Stimulated activated CD4-positive, alpha-beta T cell treated with anti-CD3 and anti-CD28 coated beads, Interleukin-15, amount 100 ng/mL, for 48 hours (primary cell): ENCODE results near the gene SH2D5.
A peak's percentile ranks its signal among the peaks of the same experiment; 100 is the strongest.
"Not testable (repeated sequence)": the region's sequence is repeated elsewhere in the genome, so short reads cannot be mapped to it uniquely, and the experiment has no call there.

ENCODE experiments used
- DNase-seq, 2 donors: peaks; one replicate each; pipeline ENCODE4 v3.0.0-alpha.2; 2020; ENCODE audit warnings: low read depth in 2 of 2

The SH2D5 gene

GRCh38 chr1:20728371-20729154 is 3.9 kb downstream of the SH2D5 start:
- no peak for DNase-seq

DNA sequence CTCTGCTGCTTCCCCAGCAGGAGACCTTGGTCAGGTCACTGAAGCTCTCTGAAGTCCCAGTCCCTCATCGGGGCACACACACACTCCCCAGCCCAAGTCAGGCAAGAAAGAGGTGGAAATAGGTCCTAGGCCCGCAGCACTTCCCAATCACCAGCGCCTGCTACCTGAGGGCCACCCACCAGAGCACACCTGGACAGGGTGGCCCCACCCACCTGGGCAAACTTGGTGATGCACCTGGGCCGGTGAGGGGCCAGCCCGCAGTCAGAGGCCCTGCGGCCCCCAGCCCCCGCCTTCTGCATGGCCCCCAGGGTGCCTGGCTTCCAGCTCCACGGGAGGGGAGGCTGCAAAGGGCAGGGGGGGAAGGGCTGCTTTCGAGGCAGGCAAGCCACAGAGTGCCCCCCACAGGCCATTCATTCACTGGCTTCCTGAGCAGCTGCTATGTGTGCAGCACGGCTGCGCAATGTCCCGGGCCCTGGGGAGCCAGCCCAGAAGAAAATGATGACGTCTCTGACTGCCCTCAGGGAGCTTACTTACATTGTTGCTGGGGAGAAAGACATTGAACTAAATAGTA is 4.7 kb downstream of the SH2D5 start:
- DNase-seq = no peak

- DNase-seq = no peak
These were observed 5.4 kb downstream of the SH2D5 start for GRCh38 chr1:20726932-20727745.

DNA sequence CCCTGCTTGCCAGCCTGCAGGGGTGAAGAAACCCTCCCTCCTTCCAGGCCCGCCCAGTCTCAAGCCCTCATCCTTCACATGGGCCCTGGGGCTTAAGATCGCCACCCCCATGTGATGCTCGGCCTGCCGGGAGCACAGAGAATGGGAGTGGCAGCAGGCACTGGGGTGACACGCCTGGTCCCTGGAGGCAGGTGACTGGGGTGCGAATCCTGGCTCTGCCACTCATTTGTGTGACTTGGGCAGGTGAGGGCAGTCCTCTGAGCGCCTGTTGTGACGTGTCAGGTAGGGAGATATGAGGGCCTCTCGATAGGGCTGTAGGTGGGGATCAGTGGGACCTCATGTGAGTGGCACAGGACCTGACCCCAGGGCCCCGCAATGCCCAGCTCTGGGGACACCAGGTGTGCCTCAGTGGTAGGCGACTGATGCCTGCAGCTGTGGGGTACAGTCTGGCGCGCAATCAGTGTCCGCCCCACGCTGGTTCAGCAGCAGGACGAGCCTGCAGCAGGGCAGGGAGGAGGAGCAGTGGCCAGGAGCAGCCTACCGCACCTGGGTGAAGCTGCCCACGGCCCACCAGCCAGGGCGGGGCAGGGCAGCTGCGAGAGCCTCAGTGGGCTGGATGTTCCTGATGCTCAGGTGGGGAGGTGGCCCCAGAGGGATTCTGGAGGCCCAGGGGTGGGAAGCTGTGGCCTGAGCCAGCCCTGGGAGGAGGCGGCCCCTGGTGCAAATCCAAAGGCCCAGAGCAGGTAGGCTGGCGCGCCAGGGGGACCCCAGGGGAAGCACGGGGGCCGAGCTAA is 6.2 kb downstream of the SH2D5 start:
- no peak for DNase-seq

- no peak for DNase-seq
These were observed 7.0 kb downstream of the SH2D5 start for GRCh38 chr1:20725189-20726117.

DNA sequence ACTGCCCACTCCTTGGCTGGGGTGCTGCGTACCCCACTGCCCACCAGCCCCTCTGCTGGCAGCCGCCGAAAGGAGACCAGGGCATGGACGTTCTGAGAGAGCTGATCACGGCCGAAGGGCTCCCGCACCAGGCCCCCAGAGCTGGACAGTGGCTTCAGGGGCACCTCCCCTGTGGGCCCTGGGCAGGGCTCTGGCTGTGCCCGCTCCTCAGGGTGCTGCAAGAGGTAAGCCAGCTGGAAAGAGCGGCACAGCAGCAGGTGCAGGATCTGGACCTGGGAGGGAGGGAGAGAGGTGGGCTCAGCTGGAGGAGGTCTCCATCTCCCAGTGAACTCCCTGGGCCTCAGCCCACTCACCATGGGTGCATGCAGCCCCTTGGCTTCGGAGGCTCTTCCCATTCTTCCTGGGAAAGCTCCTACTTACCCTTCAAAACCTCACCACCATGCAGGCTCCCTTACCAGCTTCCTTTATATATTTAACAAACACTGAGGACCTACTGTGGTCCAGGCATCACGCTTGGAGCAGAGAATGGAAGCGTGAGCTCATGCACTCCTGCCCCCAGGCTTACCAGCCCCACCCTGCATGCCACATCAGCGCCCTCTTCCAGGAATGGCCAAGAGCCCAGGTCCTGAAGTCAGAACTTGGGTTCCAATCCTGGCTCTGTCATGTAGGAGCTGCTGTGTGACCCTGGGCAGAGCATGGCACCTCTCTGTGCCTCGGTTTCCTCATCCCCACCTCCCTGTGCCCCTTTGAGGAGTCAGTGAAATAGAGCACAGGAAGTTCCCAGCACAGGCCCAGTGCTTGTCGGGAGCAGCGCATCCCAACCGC is 7.9 kb downstream of the SH2D5 start:
- DNase-seq = no peak

- DNase-seq = no peak
These were observed 8.8 kb downstream of the SH2D5 start for GRCh38 chr1:20723537-20724363.

DNA sequence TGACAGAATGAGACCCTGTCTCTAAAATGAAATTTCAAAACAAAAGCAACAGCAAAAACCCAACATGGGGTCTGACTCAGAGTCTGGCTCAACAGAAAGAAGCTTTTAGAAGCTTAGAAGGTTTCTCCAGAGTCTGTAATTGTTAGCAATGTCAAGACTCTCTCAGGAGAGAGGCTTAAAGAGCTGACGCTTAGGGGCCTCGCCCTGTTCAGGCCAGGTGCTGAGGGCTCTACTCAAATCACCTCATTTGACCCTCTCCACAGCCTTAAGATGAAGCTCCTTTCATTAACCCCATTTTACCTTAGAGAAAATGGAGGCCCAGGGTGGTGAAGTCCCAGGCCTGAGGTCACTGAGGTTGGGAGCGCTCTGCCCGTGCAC is 9.4 kb downstream of the SH2D5 start:
- no peak for DNase-seq

DNA sequence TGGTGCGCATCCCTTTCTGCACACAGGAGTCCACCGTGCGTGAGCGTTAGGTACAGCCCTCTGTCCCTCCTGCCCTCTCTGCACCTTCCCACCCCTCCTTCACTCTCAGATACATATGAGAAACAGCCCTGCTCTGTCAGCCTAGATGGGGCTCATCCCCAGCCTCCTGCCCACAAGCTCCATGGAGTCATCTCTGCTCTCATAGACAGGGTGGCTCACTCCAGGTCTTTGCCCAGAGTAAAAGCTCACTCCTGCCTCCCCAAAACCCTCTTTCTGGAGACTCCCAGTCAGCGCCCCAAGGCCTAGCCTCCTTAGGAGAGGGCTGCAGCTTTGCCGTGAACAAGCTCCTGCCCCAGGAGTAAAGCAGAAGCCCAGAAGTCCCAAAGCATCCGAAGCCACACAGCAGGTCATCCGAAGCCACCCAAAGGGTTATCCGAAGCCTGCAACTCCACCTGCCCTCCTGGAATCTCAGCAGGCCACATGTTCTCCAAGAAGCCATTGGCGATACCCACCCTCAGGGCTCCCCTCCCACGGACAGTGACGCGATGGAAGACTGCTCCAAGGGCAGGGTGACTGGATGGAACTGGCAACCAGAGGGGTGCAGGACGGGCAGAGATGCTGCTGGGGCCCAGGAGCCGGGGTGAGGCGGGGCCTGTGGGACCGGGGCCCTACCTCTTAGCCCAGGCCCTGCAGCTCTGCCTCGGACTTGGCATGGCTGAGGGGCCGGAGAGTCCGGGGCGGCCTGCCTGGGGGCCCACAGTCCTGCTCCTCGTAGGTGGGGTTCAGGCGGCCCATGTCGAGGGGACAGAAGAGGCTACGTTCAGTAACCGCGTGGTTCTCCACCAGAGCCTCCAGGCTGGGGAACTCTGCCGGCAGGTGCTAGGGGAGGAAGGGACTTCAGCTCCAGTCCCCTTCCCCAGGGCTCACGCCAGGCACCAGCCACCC is 11.1 kb downstream of the SH2D5 start:
- DNase-seq = no peak

DNA sequence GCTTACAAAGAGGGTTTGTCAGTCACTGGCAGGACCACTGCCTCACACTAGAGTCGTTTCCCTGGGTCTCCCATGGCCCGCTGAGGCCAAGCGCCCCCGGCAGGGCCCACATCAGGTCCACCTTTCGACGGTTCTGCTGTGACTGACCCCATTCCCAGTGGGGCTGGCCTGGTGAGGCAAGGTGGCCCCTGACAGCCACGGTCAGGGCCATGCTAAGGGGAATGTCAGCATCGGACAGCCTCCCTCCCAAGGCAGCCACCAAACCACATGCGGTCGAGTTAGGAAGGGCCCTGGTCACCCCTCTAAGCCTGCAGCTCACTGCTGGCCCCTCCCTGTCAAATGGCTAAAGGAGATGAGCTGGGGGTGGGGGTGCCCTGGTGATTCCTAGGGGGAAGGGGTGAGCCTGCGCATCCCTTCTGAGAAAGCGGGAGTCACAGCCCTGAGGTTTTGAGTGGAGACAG is 11.8 kb downstream of the SH2D5 start:
- DNase-seq = no peak

DNA sequence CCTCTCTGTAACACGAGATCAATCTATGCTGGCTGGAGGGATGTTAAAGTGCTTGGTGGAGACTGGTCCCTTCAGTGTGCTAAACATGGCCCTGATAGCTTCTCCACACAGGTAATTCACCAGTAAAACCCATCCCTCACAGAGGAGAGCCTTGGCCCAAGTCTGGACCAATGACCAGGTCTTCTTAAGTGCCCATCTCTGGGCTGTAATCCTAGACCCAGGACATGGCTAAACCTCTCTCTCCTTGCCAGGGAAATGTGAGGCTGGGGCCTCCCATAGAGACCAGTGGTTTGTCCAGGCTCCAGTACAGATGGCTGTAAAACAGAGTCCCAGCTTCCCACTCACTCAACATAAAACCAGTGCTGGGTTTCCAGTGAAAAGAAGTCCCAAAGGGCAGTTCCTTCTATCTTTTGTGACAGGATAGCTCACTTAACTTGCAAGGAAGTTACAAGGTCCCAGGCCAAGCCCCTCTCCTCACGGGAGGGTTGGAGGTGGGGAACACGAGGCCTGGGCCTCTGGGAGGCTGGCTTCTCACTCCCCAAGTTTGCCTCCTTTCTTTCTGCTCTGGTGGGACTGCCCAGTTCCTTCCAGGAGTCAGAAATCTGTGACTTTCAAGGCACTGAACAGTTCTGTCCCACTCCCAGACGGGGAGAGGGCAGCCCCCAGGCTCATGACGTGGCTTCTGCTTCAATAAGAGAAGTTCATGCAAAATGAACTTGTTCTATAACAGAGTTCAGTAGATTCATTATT is 12.5 kb downstream of the SH2D5 start:
- no peak for DNase-seq

DNA sequence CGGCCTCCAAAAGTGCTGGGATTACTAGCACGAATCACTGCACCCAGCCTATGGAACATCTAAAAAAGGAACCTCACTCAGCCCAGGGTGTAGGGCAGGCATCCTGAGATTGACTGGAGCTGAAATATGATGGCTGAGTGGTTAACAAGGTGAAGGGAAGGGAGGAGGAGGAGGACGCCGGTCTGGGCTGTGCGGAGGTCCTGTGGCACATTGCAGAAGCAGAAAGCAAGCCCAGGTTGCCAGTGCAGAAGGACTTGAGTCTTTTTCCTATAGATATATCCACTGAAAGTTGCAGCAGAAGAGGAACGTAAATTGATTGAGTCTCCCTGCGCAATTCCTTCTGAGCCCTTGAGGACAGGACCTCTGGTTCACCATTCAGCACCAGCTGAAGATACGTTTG is 13.2 kb downstream of the SH2D5 start:
- no peak for DNase-seq

DNA sequence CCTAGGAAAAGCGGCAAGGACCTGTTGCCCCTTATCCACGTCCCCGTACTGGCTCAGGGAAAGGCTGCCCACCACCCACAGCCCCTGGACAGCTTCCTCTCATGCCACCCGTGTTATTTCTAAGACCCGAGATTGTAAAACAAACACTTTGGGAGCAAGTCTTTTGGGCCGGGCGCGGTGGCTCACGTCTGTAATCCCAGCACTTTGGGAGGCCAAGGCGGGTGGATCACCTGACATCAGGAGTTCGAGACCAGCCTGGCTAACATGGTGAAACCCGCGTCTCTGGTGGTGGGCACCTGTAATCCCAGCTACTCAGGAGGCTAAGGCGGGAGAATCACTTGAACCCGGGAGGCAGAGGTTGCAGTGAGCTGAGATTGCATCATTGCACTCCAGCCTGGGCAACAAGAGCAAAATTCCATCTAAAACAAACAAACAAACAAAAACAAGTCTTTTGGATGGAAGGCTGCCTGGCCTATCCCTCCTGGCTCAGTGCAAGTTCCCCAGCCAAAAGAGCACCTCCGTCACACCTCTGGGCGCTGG is 14.1 kb downstream of the SH2D5 start:
- not testable (repeated sequence) for DNase-seq

- peak in 1 of 2 donors; percentile 46 for DNase-seq
These were observed 14.8 kb downstream of the SH2D5 start, which contains the start of gene KIF17 for GRCh38 chr1:20717452-20718342. Gene KIF17, minus strand, starts transcription at chr1:20718007. Its CDS starts 301 bp downstream, at chr1:20717706.

DNA sequence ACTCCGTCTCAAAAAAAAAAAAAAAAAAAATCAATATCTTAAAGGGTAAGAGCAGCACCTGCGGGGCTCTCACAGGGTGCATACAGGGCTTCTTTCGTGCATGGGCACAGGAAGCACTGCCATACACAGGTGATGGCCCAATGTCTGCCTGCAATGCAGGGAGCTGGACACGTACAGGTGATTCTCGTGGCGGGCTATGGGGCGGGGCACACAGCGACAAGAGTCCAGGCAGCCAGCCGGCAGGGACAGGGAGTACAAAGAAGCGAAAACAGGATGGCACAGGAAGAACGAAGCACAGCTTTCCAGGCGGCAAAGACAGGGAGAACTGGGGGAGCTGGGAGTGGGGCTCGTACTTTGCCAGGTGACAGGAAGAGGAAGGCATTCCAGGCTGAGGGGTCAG is 16.3 kb downstream of the SH2D5 start:
- DNase-seq = no peak

DNA sequence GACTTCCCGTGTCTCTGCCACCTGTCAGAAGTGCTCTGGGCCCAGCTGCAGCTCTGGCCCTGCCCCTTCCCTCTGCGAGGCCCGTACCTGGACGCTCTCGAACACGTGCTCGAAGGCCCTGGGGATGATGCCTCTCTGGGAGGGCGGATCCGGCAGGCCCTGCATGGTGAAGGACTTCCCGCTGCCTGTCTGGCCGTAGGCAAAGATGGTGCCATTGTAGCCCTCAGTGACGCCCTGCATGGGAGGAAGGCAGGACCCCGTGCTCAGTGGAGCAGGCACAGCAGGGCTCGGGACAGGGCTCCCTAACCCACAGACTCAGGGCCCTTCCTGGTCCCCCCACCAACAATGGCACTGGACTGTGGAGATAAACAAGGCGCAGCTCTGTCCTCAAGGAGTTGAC is 17.1 kb downstream of the SH2D5 start:
- DNase-seq = no peak
